ENCODE data around the gene FCRL6.

- TF ChIP-seq, protein P1, sequence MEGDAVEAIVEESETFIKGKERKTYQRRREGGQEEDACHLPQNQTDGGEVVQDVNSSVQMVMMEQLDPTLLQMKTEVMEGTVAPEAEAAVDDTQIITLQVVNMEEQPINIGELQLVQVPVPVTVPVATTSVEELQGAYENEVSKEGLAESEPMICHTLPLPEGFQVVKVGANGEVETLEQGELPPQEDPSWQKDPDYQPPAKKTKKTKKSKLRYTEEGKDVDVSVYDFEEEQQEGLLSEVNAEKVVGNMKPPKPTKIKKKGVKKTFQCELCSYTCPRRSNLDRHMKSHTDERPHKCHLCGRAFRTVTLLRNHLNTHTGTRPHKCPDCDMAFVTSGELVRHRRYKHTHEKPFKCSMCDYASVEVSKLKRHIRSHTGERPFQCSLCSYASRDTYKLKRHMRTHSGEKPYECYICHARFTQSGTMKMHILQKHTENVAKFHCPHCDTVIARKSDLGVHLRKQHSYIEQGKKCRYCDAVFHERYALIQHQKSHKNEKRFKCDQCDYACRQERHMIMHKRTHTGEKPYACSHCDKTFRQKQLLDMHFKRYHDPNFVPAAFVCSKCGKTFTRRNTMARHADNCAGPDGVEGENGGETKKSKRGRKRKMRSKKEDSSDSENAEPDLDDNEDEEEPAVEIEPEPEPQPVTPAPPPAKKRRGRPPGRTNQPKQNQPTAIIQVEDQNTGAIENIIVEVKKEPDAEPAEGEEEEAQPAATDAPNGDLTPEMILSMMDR (IDR thresholded peaks at IDR 0.05): no peak
- no peak for TF ChIP-seq POLR2A (IDR thresholded peaks at IDR 0.05)
Observed at GRCh38 chr1:159839116-159839849, 37.1 kb downstream of the FCRL6 start.
